Hepatic stellate cell (primary cell): ENCODE data around the gene GEMIN2.
A peak's percentile ranks its signal among the peaks of the same experiment; 100 is the strongest.
"Not testable (repeated sequence)": the region's sequence is repeated elsewhere in the genome, so short reads cannot be mapped to it uniquely, and the experiment has no call there.

ENCODE experiments used
- DNase-seq: peaks from one replicate; pipeline ENCODE4 v3.0.0; 2011; ENCODE audit warnings: low spot score

The GEMIN2 gene, protein sequence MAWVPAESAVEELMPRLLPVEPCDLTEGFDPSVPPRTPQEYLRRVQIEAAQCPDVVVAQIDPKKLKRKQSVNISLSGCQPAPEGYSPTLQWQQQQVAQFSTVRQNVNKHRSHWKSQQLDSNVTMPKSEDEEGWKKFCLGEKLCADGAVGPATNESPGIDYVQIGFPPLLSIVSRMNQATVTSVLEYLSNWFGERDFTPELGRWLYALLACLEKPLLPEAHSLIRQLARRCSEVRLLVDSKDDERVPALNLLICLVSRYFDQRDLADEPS

DNA sequence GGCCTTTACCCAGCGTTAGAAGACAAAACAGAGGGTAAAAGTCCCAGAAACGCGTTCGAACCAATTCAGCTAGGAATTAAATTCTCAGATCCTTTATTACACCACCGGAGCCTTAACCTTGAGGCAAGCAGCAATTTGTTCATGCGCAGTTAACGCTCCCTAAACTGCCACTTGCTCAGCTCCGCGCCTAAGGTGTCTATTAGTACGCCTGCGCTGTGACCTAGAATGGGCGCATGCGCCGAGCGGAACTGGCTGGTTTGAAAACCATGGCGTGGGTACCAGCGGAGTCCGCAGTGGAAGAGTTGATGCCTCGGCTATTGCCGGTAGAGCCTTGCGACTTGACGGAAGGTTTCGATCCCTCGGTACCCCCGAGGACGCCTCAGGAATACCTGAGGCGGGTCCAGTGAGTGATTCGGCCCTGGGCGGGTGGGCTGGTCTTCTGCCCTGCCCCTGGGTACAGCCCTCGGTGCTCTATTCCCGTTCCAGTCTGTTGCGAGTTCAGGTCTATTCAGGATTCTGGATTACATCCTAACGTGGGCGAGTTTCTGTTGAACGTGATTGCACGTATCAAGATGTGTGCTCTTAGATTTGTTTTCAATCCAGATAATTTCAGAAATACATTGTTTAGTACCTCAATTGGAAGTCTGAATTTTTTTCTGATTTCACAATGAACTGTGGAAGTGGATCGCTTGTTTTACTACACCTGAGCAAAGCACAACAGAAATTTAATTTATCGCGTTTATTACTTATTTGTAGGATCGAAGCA lies at the start of gene GEMIN2:
Gene GEMIN2, plus strand, starts transcription at position 251 of the 766 bp plus-strand sequence. Its CDS starts 16 bp downstream, at position 267.
- peak; percentile 96 for DNase-seq

DNA sequence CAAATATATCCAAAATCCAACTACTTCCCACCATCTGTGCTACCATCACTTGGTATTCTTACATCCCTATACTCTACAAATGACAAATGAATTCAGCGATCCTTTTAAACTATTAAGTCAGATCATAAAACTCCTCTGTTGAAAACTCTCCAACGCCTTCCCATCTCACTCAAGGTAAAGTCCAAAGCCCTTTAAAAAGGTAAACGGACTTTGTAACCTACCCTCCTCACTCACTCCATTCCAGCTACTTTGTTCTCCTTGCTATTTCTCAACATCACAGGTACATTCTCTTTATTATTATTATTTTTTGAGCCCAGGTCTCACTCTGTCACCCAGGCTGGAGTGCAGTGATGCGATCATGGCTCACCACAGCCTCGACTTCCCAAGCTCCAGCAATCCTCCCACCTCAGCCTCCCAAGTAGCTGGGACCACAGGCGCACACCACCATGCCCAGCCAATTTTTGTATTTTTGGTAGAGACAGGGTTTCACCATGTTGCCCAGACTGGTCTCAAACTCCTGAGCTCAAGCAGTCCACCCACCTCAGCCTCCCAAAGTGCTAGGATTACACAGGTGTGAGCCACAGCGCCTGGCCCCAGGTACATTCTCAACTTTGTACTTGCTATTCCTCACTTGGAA lies 44.8 kb upstream of the GEMIN2 start:
- not testable (repeated sequence) for DNase-seq

DNA sequence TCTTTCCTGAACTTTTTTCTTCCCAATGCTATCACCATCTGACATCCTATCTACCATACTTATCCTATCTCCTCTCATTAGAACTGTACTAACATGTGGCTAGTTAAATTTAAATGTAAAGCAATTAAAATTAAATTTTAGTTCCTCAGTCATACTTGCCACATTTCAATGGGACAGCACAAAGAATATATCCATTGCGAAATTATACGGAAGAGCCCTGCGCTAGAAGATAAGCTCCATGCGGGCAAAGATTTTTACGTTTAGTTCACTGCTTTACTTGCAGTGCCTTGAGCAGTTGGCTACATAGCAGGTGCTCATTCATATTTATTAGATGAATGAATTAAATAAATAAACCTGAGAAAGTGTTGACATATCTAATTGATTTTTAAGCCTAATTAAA lies 44.2 kb upstream of the GEMIN2 start:
- DNase-seq, result no peak

DNA sequence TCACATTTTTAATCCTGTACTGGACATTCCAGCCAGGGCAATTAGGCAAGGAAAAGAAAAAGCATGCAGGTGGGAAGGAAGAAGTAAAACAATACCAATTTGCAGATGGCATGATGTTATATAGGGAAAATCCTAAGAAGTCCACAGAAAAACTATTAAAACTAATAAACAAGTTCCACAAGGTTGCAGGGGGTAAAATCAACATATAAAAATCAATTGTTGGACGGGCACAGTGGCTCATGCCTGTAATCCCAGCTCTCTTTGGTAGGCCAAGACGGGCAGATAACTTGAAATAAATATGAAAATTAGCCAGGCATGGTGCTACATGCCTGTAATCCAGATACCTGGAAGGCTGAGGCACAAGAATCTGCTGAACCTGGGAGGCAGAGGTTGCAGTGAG lies 43.0 kb upstream of the GEMIN2 start:
- no peak for DNase-seq

DNA sequence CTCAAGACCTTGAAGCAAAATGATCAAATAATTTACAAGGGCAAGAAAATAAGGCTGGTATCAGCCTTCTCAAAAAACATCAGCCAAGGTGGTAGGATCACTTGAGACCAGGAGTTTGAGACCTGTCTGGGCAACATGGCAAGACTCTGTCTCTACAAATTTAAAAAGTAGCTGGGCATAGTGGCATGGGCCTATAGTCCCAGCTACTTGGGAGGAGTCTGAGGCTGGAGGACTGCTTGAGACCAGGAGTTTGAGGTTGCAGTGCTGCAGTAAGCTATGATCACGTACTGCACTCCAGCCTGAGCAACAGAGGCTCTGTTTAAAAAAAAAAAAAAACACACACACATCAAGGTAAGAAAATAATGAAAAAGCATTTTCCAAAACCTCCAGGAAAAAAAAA lies 33.2 kb upstream of the GEMIN2 start:
- no peak for DNase-seq

DNA sequence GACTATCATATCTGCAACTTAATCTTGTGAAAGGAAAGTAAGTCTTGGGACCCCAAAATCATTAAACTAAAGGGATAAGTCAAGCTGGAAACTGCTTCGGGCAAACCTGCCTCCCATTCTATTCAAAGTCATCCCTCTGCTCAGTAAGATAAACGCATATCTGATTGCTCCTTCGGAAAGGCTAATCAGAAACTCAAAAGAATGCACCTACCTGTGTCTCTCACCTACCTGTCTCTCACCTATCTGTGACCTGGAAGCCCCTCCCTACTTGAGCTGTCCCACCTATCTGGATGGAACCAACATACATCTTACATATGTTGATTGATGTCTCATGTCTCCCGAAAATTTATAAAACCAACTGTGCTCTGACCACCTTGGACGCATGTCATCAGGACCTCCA lies 31.0 kb upstream of the GEMIN2 start:
- no peak for DNase-seq

DNA sequence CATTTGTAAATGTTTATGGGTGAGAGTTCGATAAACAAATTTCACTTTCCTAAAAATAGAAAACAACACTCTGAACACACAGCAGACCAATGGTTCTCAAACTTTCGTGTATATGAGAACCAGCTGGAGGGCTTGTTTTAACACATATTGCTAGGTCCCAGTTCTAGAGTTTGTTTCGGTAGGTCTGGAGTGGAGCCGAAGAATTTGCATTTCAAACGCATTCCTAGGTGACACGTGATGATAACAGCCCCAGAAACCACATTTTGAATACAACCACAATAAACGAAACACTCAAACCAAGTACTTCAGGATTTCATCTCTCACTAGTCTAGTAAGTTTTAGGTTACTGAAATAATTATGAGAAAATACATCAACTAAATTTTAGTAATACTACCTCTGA lies 28.2 kb upstream of the GEMIN2 start:
- DNase-seq, result no peak

DNA sequence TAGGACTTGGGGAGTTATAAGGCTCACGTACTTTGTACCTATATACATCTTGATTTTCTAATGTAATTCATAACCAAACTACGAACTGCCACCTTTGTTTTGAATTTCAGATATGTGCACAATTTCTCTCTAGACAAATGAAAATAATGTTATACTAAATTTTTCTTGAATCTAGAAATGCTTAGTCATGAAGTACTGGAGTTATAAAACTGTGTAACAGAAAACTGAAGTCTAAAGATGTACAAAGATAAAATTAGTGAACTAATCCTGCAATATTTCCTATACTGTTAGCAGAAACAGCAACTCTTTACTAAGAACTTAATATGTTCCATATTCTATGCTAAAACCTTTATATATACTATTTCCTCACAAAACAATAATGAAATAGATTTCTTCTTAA lies 26.6 kb upstream of the GEMIN2 start:
- no peak for DNase-seq

DNA sequence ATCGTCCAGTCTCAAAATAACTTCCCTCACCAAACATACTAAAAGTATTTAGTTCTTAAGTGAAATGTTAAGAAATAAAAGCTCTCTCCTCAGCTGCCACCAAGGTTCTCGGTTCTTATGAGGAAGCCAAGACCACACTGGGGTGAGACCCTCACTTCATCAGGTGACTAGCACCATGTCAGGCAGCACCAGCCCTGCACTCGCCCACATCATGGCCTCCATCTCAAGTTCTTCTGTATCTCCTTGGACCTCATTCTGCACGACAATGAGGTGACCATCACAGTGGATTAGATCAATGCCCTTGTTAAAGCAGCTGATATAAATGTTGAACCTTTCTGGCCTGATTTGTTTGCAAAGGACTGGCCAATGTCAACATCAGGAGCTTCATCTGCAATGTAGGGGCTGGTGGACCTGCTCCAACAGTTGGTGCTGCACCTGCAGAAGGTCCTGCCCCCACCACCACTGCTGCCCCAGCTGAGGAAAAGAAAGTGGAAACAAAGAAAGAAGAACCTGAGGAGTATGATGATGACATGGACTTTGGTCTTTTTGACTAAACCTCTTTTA lies 23.5 kb upstream of the GEMIN2 start:
- no peak for DNase-seq

DNA sequence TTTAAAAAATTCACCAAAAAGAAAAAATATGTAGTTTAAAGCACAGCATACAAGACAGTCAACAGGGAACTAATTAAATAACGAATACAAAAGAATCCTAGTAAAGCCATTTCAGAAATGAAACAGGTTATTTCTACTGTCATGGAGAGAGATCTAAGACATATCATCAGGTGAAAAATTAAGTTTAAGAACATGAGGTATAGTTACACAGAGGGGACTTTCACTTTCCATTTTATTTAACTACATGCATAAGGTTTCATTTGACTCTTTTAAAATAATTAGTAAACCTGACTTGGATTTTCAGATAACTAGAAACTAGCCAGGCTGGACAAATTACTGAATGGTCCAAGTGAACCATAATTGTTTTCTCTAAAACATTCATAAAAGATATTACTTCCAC lies 22.4 kb upstream of the GEMIN2 start:
- no peak for DNase-seq

DNA sequence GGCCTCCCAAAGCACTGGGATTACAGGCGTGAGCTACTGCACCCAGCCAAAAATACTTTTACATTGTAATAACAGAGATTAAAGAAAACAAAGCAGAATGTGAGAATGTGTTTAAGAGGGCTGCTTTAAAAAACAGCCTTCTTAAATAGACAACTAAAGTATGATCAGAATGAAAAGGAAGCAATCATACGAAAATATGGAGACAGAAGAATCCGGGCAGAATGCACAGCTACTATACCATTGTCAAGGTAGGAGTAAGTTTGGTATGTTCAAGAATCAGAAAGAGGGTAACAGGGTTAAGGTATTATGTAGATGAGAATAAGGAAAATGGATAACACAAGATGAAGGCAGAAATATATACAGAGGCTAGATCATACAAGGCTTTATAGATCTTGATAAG lies 19.6 kb upstream of the GEMIN2 start:
- DNase-seq, result no peak

DNA sequence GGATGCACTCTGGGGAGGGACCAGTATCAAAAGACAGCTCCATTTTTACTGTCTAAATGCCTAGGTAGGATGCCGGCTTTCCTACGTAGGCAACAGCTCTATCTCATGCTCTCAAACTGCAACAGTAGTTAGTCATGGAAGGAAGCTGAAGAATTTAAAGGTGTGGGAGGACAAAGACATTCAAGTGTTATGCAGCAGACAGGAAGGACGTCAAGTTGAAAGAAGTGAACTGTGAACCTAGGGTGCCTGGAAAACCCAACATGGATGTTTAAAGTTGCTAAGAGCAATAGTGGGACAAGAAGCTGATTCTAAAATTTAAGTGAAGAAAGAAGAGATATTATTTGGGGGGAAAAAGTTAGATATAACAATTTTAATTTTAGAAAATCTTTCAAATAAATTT lies 17.0 kb upstream of the GEMIN2 start:
- DNase-seq, result no peak

DNA sequence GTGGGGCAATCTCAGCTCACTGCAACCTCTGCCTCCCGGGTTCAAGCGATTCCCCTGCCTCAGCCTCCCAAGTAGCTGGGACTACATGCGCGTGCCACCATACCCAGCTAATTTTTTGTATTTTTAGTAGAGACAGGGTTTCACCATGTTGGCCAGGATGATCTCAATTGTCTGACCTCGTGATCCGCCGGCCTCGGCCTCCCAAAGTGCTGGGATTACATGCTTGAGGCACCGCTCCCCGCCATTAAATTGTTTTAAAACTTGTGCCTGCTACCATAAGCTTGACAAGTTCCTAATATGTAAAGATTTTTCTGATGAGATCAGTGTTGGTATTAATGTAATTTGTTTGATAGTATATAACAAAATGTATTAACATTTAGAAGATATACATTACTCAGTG lies 14.9 kb upstream of the GEMIN2 start:
- not testable (repeated sequence) for DNase-seq

DNA sequence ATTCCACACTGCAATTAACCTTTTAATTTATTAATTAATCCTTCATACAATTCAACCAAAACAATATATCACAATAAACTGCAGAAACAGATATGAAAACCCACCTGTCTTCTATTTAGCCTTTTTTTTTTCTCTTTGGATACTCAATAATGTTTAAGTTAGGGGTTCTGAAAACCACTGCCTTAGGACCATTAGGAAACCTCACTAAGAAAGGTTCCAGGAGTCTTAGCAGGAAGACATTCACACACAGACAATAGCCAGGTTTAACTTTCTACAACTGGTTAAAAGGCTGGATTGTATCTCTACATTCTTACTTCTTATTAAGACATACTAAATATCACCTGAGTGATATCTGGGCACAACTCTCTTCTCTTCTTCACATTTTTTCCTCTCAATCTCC lies 14.4 kb upstream of the GEMIN2 start:
- DNase-seq, result no peak

DNA sequence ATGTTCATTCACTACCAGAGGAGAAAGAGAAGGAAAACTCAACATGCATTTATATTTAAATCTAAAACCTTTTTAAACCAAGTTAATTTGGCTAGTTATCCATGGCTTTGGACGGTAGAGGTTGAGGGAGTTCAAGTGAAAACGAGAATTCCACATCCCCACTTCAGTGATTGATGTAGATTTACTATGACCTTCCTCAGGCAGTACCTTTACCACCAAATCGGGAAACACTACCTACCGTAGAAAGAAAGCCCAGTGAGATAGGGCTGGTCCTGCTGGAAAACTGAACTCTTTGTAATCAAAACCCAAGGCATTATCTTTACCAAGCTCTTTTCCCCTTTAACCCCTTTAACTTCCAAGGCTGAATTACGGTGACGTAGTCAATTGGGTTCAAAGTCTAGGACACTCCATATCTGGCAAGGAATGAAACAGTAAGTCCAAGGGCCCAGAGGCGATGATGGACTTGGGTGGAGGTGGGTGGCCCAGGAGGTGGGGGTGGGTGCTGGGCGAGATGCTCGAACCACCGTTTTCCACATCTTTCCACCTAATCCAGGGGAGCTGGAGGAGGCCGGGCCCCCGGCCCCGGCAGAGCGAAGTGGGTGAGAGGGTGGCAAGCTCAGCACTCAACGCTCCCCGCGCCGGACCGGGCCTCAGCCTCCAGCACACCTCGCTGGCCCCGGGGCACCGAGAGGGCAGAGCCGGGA lies 11.7 kb upstream of the GEMIN2 start:
- DNase-seq, result peak; percentile 40

DNA sequence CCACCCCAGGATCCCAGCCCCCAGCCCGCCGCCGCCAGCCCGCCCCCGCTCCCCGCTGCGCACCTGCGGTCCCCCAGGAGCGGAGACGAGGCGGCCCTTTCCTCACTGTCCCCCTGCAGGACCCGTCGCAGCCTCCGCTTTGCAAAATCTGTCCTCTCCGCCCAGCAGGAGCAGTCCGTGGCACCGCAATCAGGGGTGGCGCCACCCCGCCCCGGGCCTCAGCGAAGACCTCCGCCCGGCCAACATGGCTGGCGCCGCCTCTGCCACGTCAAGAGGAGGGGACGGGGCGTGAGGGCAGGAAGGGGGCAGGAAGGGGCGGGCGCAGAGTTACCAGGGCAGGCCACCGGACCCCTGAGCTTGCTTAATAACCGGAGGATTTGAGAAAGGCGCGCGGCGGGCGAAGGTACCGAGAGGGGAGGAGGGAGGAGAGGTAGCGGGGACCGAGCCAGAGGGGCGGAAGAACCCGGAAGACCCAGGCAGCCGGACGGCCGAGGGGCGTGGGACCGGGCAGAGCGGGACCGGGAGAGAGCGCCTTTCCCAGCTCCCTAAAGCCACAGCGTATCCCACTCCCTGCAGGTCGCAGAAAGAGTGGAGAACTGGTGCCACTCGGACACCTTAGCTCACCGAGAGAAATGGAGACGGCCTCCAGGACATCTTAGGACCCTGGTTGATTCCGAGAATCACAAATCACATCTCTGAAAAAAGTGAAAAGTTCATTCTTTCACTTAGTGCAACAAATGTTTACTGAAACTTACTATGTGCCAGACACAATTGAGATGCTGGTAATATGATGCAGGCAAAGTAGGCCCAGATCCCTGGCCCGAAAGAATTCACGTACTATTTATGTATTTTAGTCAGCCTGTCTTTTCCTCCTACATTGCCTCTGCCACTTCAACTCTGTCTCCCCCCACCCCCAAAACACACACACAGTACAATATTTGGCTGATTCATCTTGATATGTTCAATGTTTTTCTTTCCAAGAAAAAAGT lies 10.9 kb upstream of the GEMIN2 start, which contains the start of gene SEC23A:
Gene SEC23A, minus strand, starts transcription at position 267 of the 989 bp plus-strand sequence. CDS start 7,117 bp downstream, outside the sequence.
- DNase-seq, result peak; percentile 78

DNA sequence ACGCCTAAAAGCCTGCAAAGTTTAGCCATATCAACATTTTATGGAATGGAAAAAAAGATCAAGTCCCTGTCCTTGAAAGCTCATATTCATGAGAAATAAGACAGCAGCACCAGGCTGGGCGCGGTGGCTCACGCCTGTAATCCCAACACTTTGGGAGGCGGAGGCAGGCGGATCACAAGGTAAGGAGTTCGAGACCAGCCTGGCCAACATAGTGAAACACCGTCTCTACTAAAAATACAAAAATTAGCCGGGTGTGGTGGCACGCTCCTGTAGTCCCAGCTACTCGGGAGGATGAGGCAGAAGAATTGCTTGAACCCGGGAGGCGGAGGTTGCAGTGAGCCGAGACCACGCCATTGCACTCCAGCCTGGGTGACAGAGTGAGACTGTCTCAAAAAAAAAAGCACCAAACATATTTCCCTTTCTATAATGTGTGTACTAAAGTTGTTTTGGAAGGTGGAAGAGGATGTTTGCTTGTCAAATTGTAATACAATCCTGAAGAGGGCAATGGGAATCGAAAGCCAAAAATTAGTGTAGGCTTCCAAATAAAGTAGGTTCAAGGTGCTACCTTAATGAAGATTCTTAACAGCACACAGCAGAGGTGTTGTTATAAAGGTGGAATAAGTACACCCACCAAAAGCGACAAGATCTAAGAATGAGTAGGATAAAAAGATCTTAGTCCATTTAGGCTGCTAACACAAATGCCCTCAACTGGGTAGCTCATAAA lies 9.9 kb upstream of the GEMIN2 start:
- not testable (repeated sequence) for DNase-seq

DNA sequence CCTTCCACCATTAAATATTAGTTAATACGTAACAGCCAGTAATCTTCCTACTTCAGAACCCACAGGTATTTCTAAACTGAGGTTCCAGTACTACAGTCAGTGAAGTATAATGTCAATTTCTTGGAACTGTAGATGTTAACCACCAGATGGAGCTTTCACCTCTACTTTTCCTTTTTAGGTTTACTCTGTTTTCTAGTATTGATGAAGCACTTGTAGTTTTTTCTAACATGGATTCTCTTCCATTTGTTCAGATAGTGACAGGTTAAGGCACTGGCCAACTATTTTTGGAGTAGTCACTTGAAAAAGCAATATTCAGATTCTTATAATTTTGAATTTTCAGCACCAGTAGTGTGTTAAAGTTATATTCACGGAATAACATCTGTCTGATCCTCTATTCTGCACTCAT lies 6.5 kb upstream of the GEMIN2 start:
- peak; percentile 56 for DNase-seq

DNA sequence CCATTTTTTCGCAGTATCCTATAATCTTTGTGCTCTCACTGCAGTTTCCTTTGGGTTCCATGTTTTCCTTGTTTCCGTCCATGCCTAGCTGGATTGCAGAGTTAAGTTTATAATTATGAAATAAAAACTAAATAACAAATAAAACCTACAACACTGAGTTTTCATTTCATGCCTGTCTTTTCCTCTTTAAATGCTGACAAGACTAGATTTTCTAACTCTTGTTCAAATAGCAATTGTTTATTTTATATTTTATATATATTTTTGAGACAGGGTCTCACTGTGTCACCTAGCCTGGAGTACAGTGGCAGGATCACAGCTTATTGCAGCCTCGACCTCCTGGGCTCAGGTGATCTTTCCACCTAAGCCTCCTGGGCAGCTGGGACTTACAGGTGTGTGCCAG lies 5.3 kb upstream of the GEMIN2 start:
- no peak for DNase-seq
